ENCODE results near the gene NEDD4L. TPM values are rescaled to one million over a fixed set of nuclear protein-coding genes. Genes with fewer than 3 reads are reported as not detected.

NEDD4L gene
- total RNA-seq, 1 donor from 2014 or later, result 41.4 TPM

DNA sequence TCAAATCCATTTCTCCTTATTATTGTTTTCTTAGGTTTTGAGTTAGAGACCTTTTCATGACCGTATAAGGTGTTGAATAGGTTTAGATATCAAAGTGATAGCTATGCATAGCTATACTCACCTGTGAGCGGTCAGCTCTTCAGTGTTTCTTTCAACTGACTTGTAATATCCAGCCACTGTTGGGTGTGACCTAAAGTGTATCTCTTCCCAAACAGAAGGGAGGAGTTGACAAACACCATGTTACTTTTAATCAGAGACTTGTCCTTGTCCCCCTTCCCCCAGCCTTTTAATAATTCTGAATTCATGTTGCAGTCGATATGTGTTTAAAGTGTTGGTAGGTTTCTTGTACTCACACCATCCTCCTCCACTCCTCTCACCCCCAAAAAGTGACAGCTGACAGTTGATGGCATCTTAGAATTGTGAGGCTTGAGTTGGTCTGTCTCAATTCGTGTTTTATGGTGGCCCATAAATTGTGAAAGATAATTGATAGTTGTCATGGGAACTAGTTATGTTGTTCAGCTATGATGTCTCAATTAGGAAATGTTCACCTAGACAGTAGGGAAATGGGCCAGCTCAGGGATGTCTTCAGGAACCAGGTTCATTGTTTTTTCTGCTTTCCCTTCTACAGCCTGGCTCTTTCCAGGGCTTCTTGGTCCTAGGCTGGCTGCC is 12.0 kb downstream of the NEDD4L start:
- H3K4me1 Mint-ChIP-seq, result peaks cover 22% of the 10 kb centered on the region
- TF ChIP-seq CTCF (conservative IDR thresholded peaks at IDR 0.05), result no peak
- H3K27me3 Mint-ChIP-seq (ENCODE audit: low read depth), result no peaks in the 10 kb centered on the region
- no peaks in the 10 kb centered on the region for H3K36me3 Mint-ChIP-seq (ENCODE audit: low read depth)
- no peak for DNase-seq (ENCODE audit: low read depth, low spot score)
- H3K4me3 Mint-ChIP-seq, result no peak overlapping the region
- no peak overlapping the region for H3K27ac Mint-ChIP-seq (ENCODE audit: unreplicated experiment)
- no peaks in the 10 kb centered on the region for H3K9me3 Mint-ChIP-seq

- no peak for TF ChIP-seq CTCF (conservative IDR thresholded peaks at IDR 0.05)
- Mint-ChIP-seq H3K4me1 (peaks cover 23% of the 10 kb centered on the region), H3K27ac (ENCODE audit: unreplicated experiment) (no peak overlapping the region), H3K27me3 (ENCODE audit: low read depth) (no peaks in the 10 kb centered on the region), H3K4me3 (no peak overlapping the region), H3K9me3 (no peaks in the 10 kb centered on the region), H3K36me3 (ENCODE audit: low read depth) (no peaks in the 10 kb centered on the region)
- DNase-seq (ENCODE audit: low read depth, low spot score), result no peak
Observed at GRCh38 chr18:58056852-58057251, 12.8 kb downstream of the NEDD4L start.

DNA sequence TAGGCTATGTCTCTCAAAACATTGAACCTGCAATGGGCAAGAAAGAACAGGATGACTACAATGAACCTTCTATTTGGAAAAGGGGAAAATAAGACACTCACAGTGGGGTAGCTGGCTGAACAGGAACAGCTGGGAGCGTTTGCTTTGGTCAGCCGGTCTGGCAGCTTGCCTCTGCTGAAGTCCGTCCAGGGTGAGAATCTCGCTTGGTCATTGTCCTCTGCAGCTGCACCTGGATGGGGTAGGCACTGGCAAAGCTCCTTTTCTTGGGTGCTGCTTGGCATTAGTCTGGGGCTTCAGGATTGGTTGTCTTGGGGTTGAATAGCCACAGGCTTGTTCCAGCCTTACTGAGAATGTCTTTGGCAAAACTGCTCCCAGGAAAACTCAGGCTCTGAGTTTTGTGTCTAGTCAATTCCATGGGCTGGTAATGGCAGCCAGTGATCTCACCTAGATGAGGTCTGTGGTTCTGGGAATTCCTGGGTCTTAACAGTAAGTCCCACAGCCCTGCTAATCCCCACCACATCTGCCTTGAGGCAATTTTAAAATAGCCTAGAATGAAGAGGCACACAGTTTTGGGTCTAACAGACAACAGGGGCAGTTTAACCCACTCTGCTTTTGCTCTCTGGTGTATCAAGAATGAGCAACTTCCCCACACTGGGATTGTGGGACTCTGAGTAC is 13.4 kb downstream of the NEDD4L start:
- Mint-ChIP-seq H3K36me3 (ENCODE audit: low read depth) (peaks cover 3% of the 10 kb centered on the region), H3K27me3 (ENCODE audit: low read depth) (no peaks in the 10 kb centered on the region), H3K27ac (ENCODE audit: unreplicated experiment) (no peak overlapping the region), H3K9me3 (no peaks in the 10 kb centered on the region), H3K4me3 (no peak overlapping the region), H3K4me1 (peaks cover 26% of the 10 kb centered on the region)
- no peak for TF ChIP-seq CTCF (conservative IDR thresholded peaks at IDR 0.05)
- no peak for DNase-seq (ENCODE audit: low read depth, low spot score)

DNA sequence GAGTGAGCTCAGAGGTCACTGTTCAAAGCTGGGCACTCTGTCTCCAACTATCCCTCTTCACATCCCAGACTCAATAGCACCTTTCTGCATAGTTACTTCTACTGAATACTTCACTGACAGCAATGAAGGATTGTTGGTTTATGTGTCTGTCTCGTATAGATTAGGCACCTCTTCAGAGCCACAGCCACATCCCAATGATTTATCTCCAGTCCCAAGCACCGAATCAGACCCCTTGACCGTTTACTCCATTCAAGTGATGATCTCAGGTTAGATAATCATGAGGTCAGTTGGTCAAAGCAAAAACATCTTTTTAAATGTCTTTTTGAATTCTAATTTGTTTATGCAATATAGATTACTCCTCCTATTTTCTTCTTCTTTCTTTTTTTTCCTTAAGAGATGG is 14.7 kb downstream of the NEDD4L start:
- H3K27ac Mint-ChIP-seq (ENCODE audit: unreplicated experiment), result no peak overlapping the region
- peaks cover 24% of the 10 kb centered on the region for H3K4me1 Mint-ChIP-seq
- no peak for DNase-seq (ENCODE audit: low read depth, low spot score)
- H3K4me3 Mint-ChIP-seq, result no peak overlapping the region
- no peak for TF ChIP-seq CTCF (conservative IDR thresholded peaks at IDR 0.05)
- no peaks in the 10 kb centered on the region for H3K27me3 Mint-ChIP-seq (ENCODE audit: low read depth)
- H3K9me3 Mint-ChIP-seq, result no peaks in the 10 kb centered on the region
- H3K36me3 Mint-ChIP-seq (ENCODE audit: low read depth), result peaks cover 3% of the 10 kb centered on the region

DNA sequence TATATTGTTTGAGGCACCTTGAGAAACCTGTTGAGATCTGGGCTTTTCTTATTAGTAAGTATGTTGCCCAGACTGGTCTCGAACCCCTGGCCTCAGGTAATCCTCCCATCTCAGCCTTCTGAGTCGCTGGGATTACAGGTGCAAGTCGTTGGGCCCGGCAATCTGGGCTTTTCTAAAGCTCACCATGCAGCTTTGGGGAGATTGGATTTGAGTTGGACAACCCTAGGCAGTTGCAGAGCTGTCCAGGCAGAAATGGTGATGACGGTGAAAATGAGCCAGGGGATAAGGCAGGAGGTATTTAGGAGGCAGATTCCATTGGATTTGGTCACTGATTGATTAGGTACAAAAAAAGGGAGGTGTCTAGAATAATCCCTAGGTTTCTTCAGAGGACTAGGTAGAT is 16.2 kb downstream of the NEDD4L start:
- peak overlapping the region; percentile 84 for H3K27ac Mint-ChIP-seq (ENCODE audit: unreplicated experiment)
- peaks cover 7% of the 10 kb centered on the region for H3K36me3 Mint-ChIP-seq (ENCODE audit: low read depth)
- H3K4me1 Mint-ChIP-seq, result peaks cover 27% of the 10 kb centered on the region
- peaks cover 4% of the 10 kb centered on the region for H3K9me3 Mint-ChIP-seq
- no peak for TF ChIP-seq CTCF (conservative IDR thresholded peaks at IDR 0.05)
- no peaks in the 10 kb centered on the region for H3K27me3 Mint-ChIP-seq (ENCODE audit: low read depth)
- no peak overlapping the region for H3K4me3 Mint-ChIP-seq
- DNase-seq (ENCODE audit: low read depth, low spot score), result no peak
